Measurements from ENCODE around the gene GDAP2.
"Not testable (repeated sequence)": the region's sequence is repeated elsewhere in the genome, so short reads cannot be mapped to it uniquely, and the experiment has no call there.

Gene GDAP2

GRCh38 chr1:117930173-117930447 lies 689 bp upstream of the GDAP2 start:
- DNase-seq (ENCODE audit: low read depth) = no peak
- no peak for TF ChIP-seq CTCF (IDR thresholded peaks at IDR 0.05; ENCODE audit: insufficient read depth, low read depth, low read length, missing control alignments)
- H3K4me3 ChIP-seq (ENCODE audit: low read depth, low read length) = peak overlapping the region; percentile 74

- H3K4me3 ChIP-seq (ENCODE audit: low read depth, low read length) = peak overlapping the region; percentile 74
- TF ChIP-seq CTCF (IDR thresholded peaks at IDR 0.05; ENCODE audit: insufficient read depth, low read depth, low read length, missing control alignments) = peak; percentile 2
- DNase-seq (ENCODE audit: low read depth) = peak; percentile 65
Measured at GRCh38 chr1:117928881-117929342, 509 bp downstream of the GDAP2 start.

GRCh38 chr1:117925981-117926380 lies 3.4 kb downstream of the GDAP2 start:
- TF ChIP-seq CTCF (IDR thresholded peaks at IDR 0.05; ENCODE audit: insufficient read depth, low read depth, low read length, missing control alignments) = no peak
- no peak overlapping the region for H3K4me3 ChIP-seq (ENCODE audit: low read depth, low read length)
- no peak for DNase-seq (ENCODE audit: low read depth)

- H3K4me3 ChIP-seq (ENCODE audit: low read depth, low read length); DNase-seq (ENCODE audit: low read depth): not testable (repeated sequence)
Measured at GRCh38 chr1:117922717-117923116, 6.7 kb downstream of the GDAP2 start.

- no peak for DNase-seq (ENCODE audit: low read depth)
- no peak for TF ChIP-seq CTCF (IDR thresholded peaks at IDR 0.05; ENCODE audit: insufficient read depth, low read depth, low read length, missing control alignments)
- no peak overlapping the region for H3K4me3 ChIP-seq (ENCODE audit: low read depth, low read length)
Measured at GRCh38 chr1:117921991-117922390, 7.4 kb downstream of the GDAP2 start.

GRCh38 chr1:117919376-117919775 lies 10.0 kb downstream of the GDAP2 start:
- no peak for DNase-seq (ENCODE audit: low read depth)
- TF ChIP-seq CTCF (IDR thresholded peaks at IDR 0.05; ENCODE audit: insufficient read depth, low read depth, low read length, missing control alignments) = no peak
- no peak overlapping the region for H3K4me3 ChIP-seq (ENCODE audit: low read depth, low read length)

GRCh38 chr1:117911051-117911450 lies 18.4 kb downstream of the GDAP2 start:
- no peak for DNase-seq (ENCODE audit: low read depth)
- no peak overlapping the region for H3K4me3 ChIP-seq (ENCODE audit: low read depth, low read length)
- TF ChIP-seq CTCF (IDR thresholded peaks at IDR 0.05; ENCODE audit: insufficient read depth, low read depth, low read length, missing control alignments) = no peak

- H3K4me3 ChIP-seq (ENCODE audit: low read depth, low read length) = no peak overlapping the region
- no peak for DNase-seq (ENCODE audit: low read depth)
- no peak for TF ChIP-seq CTCF (IDR thresholded peaks at IDR 0.05; ENCODE audit: insufficient read depth, low read depth, low read length, missing control alignments)
Measured at GRCh38 chr1:117905019-117905418, 24.4 kb downstream of the GDAP2 start.

Data from GM12865 (cell line).